Muscle of arm (tissue), 12 donors: ENCODE measurements around the gene TRIM45. TPM values are rescaled to one million over a fixed set of nuclear protein-coding genes. Genes with fewer than 3 reads are reported as not detected.
"Not testable (repeated sequence)": the region's sequence is repeated elsewhere in the genome, so short reads cannot be mapped to it uniquely, and the experiment has no call there.

Experiments
- DNase-seq: peaks from one replicate; pipeline ENCODE4 v3.0.0-alpha.2; 2013
- polyA plus RNA-seq, 12 donors: library from polyadenylated mRNA; unstranded; fragments of 120-200 nt; gene quantifications; one replicate each; pipeline ENCODE4 v1.2.1, GENCODE V29; 2013; ENCODE audit not compliant: insufficient read length in 12 of 12

Gene TRIM45
- polyA plus RNA-seq, 12 donors: 10.5 to 122 (median 18.4) TPM

- DNase-seq: not testable (repeated sequence)
Measured at GRCh38 chr1:117101858-117102257, 19.7 kb downstream of the TRIM45 start.

- no peak for DNase-seq
Measured at GRCh38 chr1:117101334-117101733, 20.2 kb downstream of the TRIM45 start.

- DNase-seq: no peak
Measured at GRCh38 chr1:117098287-117098890, 23.2 kb downstream of the TRIM45 start.

DNA sequence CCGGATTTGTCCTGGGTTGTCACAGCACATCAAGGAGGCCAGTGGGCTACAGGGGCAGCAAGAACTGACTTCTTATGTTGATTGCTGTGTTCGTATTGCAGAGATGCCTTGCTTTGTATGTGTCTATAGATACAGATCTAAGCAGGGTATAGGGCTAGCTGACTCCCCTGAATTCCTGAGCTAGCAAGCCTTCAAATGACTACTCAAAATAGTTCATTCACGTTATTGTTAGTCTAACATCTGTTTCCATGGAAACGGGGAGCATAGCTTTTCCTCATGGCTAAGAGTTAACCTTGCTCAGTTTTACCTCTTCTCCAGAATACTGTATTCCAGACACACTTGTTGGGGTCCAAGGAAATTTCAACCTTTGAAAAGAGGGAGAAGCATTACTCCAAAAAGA, 24.1 kb downstream of the TRIM45 start:
- DNase-seq: no peak

DNA sequence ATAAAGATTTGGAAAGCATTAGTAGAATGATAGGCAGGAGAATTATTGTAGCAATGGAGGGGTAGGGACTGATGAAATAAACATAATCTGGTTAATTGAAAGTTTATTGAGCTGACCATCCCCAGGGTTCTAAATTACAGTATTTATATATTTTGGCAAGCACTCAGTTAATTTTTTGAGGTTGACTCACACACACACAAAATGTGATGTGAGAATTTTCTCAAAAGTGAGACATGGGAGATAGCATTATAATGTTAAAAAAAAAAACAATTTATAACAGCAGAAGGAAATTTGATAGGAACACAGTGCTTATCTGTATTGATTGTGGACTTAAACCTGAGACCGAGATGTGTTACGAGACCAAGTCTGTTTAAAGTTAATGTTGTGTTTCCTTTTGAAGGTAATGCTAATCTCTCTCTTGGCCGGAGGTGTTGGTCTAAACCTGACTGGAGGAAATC, 24.6 kb downstream of the TRIM45 start:
- no peak for DNase-seq

GRCh38 chr1:117094841-117095604, 26.5 kb downstream of the TRIM45 start:
- DNase-seq: no peak

DNA sequence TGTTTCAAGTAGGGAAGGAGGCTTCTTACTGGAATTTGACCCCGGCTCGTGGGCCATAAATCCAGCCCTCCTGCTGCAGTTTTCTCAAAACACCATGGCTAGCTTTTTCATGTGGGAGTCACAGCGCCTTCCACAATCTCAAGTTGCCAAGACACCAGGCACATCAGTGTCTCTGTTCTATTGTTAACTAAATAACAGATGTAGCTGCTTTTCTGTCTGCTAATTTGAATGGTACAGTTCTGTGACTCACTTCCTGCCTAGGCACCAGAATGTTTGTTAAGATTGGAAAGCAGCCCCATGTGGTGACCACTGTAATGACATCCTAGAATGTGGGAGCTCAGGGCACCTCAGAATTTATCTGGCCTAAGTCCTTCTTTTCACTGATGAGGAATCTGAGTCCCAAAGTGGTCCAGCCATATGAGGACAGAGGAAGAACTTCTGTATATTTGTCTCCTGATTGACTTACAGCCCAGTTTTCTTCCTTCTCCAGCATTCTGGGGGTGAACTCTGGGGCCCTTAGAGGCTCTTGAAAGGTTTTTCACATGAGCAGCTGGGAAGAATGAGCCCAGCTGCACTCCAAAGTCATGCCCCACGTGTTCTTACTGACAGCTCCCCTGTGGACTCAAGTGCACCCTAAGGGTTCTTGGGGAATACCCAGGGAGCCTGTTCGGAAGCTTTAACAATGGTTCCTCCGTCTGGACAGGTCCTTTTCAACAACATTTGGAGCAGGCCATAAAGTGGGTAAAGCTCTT, 27.5 kb downstream of the TRIM45 start:
- DNase-seq: no peak

DNA sequence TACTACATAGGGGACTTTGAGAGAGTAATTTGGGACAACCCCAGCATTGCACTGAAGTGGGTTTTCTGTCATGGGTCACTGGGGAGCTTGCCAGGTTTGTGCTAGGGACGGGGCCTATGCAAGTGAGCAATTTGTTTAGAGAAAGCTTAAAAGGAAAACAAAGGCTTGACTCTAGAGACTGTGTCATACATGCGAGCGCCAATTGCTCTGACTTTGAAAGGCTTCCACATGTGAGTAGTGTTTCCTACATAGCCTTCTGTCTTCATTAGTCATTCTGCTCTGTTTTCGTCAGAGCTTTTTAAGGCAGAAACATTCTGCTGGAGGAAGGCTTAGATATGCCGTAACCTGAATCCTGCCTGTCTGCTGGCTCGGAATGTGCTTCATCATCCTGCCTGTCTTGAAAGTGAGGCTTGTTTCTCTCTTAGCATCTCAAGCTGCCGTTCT, 28.4 kb downstream of the TRIM45 start:
- DNase-seq: peak; percentile 55

- no peak for DNase-seq
Measured at GRCh38 chr1:117092594-117092993, 29.0 kb downstream of the TRIM45 start.

GRCh38 chr1:117089996-117090395, 31.6 kb downstream of the TRIM45 start:
- no peak for DNase-seq

GRCh38 chr1:117087686-117088085, 33.9 kb downstream of the TRIM45 start:
- no peak for DNase-seq

DNA sequence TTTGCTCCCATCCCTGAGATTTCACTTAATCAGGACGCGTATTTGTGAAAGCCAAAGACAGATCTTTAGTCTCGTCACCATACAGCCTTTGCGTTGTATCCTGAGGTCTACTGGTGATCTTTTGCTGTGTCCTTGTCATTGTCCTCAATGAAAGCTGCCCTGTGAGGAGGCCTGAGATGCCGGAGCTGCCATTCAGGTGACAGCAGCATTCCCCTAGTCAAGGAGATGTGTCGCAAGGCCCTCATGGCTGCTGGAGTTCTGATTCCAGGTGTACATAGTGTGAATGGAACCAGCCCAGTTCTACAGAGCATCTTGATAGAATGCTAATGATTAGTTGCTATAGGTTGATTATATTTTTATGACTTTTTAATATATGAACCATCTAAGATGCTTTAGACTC, 37.3 kb downstream of the TRIM45 start:
- no peak for DNase-seq

DNA sequence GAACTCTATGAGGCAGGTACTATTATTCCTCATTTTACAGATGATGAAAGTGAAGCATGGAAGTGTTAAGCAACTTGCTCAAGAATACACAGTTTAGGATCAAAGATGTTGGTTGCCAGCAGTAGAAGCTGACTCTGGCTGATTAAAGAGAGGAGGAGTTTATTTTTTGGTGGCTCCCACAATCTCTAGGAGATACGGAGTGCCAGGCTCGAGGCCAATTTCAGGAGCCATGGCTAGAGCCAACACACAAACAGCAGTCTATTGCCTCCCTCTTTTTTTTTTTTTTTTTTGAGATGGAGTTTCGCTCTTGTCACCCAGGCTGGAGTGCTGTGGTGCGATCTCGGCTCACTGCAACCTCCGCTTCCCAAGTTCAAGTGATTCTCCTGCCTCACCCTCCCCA, 41.8 kb downstream of the TRIM45 start:
- DNase-seq: no peak

DNA sequence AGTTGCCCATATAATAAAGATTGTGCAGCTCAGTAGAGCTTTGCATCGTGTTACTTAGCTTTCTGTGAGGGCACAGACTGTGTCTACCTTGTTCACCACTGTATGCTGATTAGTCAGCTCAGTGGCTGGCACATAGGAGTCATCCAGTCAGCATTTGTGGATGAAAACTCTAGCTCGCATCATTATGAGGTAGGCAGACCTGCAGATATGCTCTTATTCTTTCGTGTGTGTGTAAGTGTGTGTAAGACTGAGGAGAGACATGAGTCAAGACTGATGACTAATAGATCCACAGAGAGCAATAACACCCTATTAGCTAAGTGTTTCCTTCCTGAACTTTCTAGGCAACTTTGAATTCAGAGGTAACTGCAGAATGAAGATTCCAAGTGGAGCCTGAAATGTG, 44.3 kb downstream of the TRIM45 start:
- DNase-seq: no peak

- DNase-seq: no peak
Measured at GRCh38 chr1:117076648-117077047, 44.9 kb downstream of the TRIM45 start.

GRCh38 chr1:117070124-117070523, 51.4 kb downstream of the TRIM45 start:
- DNase-seq: no peak

DNA sequence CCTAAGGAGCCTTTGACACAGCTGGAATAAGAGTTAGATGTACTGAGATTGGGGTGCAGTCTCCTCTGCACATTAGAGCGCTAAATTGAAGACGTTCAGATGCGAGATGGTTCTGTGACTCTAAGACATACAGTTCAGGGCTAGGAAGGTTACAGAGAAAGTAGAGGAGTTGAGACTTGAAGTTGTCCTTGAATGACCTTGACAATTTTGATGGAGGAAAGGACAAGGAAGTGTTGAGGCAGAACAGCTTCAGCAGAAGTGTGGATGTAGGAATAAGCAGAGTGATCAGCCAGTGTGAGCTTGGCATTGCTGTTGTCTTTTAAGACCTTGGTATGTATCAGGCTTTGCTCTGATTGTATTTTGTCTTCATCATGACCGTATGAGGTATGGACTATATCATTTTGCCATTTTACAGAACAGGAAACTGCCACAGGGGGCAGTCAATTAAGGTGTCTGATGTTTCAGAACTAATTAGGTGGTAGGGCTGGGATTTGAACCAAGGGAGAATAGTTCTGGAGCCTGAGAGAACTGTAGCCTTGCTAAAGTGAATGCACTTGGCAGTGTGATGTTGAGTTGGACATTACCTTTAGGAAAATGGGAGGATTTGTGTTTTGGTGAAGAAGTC, 52.2 kb downstream of the TRIM45 start:
- no peak for DNase-seq

DNA sequence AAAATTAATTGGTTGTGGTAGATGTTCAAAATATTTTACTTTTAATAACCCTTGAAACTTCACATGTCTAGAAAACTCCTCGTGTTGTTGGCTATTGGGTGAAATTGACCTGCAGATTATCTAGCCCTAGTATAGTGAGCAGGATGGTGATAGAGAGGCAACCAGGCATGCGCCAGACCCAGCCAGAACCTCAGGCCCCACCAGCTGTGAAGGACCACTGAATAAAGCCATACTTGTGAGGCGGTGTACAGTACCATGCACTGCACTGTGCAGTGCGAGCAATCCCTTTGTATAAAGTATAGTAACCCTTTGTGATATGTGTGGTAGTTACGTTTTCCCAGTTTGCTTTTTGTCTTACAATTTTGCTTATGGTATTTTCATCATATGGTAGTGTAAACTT, 53.0 kb downstream of the TRIM45 start:
- no peak for DNase-seq

- DNase-seq: peak; percentile 61
Measured at GRCh38 chr1:117067533-117068370, 53.8 kb downstream of the TRIM45 start.

- no peak for DNase-seq
Measured at GRCh38 chr1:117066367-117066766, 55.2 kb downstream of the TRIM45 start.

DNA sequence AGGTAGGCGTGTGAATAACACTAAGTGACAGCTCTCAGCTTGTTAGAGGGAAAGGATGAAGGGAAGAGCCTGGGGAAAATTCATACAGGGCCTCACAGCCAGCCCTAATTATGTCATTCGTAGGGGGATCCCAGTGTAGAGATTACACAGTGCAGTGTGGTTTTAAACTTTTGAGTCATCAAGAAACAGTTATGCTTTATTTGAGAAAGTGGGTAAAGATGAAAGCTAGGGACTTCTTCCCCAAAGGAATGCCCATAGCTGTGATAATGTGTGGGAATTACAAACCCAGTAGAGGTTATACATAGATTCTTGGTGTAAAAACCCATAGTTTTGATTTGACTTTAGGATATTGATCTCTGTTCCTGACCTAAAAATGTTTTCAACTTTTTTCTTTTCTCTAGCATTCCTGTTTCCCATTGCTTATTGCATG, 59.5 kb downstream of the TRIM45 start:
- no peak for DNase-seq
